Endothelial cell of umbilical vein (primary cell): ENCODE data around the gene HADH.

Source experiments
- EZH2 ChIP-seq: IDR thresholded peaks from 2 replicates; pipeline ENCODE4 v1.6.1; 2012; ENCODE audit warnings: borderline replicate concordance, low read depth, mild to moderate bottlenecking, moderate library complexity, low read length, inconsistent platforms; ENCODE audit not compliant: severe bottlenecking
- FOS ChIP-seq: IDR thresholded peaks from 2 replicates; pipeline ENCODE4 v1.6.1; 2011; ENCODE audit warnings: mild to moderate bottlenecking, low read length, moderate library complexity, borderline replicate concordance; ENCODE audit not compliant: insufficient read depth
- JUN ChIP-seq: IDR thresholded peaks from 2 replicates; pipeline ENCODE4 v1.6.1; 2011; ENCODE audit warnings: borderline replicate concordance, low read depth; ENCODE audit not compliant: insufficient read length, insufficient read depth
- MYC ChIP-seq: IDR thresholded peaks from one replicate; pipeline ENCODE4 v1.6.1; 2011; ENCODE audit warnings: mild to moderate bottlenecking, low read depth, low read length
- POLR2A ChIP-seq: IDR thresholded peaks from 2 replicates; pipeline ENCODE4 v1.6.1; 2012; ENCODE audit warnings: low read depth, mild to moderate bottlenecking, control low read depth, low read length
- POLR2AphosphoS5 ChIP-seq: IDR thresholded peaks from 2 replicates; pipeline ENCODE4 v1.6.1; 2012; ENCODE audit warnings: low read depth, mild to moderate bottlenecking, control low read depth, low read length, moderate library complexity; ENCODE audit not compliant: insufficient read depth
- TF ChIP-seq, protein P1 (sequence below), 2 donors: IDR thresholded peaks; 1 replicate in 1 of 2; 2 replicates in 1 of 2; pipeline ENCODE4 v1.5.1; 2011; ENCODE audit warnings: low read length in 2 of 2, mild to moderate bottlenecking in 2 of 2, moderate library complexity in 2 of 2, control low read depth in 1 of 2, inconsistent platforms in 1 of 2, low read depth in 1 of 2; ENCODE audit not compliant: insufficient read depth in 1 of 2; ENCODE audit errors: extremely low read depth in 1 of 2
- TF ChIP-seq, protein P2 (sequence below): IDR thresholded peaks from 2 replicates; pipeline ENCODE4 v1.6.1; 2011; ENCODE audit not compliant: insufficient read depth, insufficient read length

DNA sequence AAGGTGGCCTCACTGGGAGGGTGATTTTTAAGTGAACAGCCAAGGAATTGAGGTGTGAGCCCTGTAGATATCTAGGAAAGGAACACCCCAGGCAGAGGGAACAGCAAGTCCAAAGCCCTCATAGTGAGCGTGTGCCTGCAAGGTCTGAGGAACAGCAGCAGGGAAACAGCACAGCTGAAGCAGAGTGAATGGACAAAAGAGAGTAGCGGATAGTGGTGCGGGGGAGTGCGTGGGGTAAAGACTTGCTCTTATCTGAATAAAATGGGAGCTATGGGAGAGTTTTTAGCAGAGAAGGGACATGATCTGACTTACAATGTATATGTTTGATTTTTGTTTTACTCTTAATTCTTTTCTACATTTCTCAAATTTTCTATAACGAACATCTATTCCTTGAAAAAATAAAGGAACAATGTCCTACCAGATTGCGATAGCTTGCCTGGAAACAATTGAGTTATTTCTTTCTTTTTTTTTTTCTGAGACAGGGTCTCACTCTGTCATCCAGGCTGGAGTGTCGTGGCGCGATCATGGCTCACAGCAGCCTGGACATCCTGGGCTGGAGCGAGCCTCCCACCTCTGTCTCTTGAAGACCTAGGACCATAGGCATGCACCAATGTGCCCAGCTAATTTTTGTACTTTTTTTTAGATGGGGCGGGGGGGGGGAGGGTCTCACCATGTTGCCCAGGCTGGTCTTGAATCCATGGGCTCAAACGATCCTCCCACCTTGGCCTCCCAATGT, 19.5 kb upstream of the HADH start:
- TF ChIP-seq POLR2A (no peak), MYC (no peak), EZH2 (no peak), POLR2AphosphoS5 (no peak), JUN (no peak), FOS (no peak)
- TF ChIP-seq, protein P1, sequence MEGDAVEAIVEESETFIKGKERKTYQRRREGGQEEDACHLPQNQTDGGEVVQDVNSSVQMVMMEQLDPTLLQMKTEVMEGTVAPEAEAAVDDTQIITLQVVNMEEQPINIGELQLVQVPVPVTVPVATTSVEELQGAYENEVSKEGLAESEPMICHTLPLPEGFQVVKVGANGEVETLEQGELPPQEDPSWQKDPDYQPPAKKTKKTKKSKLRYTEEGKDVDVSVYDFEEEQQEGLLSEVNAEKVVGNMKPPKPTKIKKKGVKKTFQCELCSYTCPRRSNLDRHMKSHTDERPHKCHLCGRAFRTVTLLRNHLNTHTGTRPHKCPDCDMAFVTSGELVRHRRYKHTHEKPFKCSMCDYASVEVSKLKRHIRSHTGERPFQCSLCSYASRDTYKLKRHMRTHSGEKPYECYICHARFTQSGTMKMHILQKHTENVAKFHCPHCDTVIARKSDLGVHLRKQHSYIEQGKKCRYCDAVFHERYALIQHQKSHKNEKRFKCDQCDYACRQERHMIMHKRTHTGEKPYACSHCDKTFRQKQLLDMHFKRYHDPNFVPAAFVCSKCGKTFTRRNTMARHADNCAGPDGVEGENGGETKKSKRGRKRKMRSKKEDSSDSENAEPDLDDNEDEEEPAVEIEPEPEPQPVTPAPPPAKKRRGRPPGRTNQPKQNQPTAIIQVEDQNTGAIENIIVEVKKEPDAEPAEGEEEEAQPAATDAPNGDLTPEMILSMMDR (IDR thresholded peaks at IDR 0.05; ENCODE audit: extremely low read depth in 1 of 2, insufficient read depth in 1 of 2, low read depth in 1 of 2, low read length in 2 of 2) = no peak
- TF ChIP-seq, protein P2, sequence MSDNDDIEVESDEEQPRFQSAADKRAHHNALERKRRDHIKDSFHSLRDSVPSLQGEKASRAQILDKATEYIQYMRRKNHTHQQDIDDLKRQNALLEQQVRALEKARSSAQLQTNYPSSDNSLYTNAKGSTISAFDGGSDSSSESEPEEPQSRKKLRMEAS = no peak
